HCT116 (cell line): ENCODE results near the gene AKAP13. TPM values are rescaled to one million over a fixed set of nuclear protein-coding genes. Genes with fewer than 3 reads are reported as not detected.
"Not testable (repeated sequence)": the region's sequence is repeated elsewhere in the genome, so short reads cannot be mapped to it uniquely, and the experiment has no call there.

Experiments
- ATAC-seq: fragments of 200-7000 bp; cut with Tn5 transposase; 2 replicates; pipeline ENCODE4 v1.9.1; 2020; ENCODE audit warnings: mild to moderate bottlenecking, moderate library complexity
- BruUV-seq: library from RNA; stranded (reverse); fragments of 400-500 nt; replicated peaks from 2 replicates; lab custom pipeline; 2021; lab: Mats Ljungman, UMichigan
- CTCF ChIA-PET: fragments of 300-600 bp; sonication (Branson Sonifier 250); formaldehyde crosslinking; loops from one replicate; lab custom pipeline; 2021; ENCODE audit warnings: antibody characterized with exemption; lab: Charles Lee
- POLR2A ChIA-PET: fragments of 300-600, 350-600 bp; sonication (Branson Sonifier 250); formaldehyde crosslinking; loops from one replicate; lab custom pipeline; 2021; ENCODE audit warnings: antibody characterized with exemption; lab: Charles Lee
- RAD21 ChIA-PET, 2 experiments: fragments of 300-600 bp; sonication (Branson Sonifier 250); formaldehyde crosslinking; loops; one replicate each; lab custom pipeline; 2023; ENCODE audit warnings: low total read pairs in 2 of 2; ENCODE audit not compliant: uncharacterized antibody in 2 of 2, unreplicated experiment in 2 of 2, low non-redundant PET in 1 of 2; lab: Charles Lee
- DNase-seq: peaks from one replicate; pipeline ENCODE4 v3.0.0-alpha.2; 2010; ENCODE audit warnings: low read depth, low spot score
- H2AFZ ChIP-seq: fragments of 200-600 bp; shearing (Covaris generic), sonication (generic); 2 replicates; pipeline ENCODE4 v1.6.1; 2017; ENCODE audit warnings: low read depth, mixed run types, mixed read lengths, antibody characterized with exemption, low read length; ENCODE audit not compliant: poor library complexity, severe bottlenecking
- H3K27ac ChIP-seq: 2 replicates; pipeline ENCODE4 v1.5.1; 2012; ENCODE audit warnings: low read depth, low read length
- H3K27me3 ChIP-seq: fragments of 200-600 bp; sonication (generic); 2 replicates; pipeline ENCODE4 v1.6.1; 2016; ENCODE audit warnings: mixed run types, low read length, mixed read lengths; ENCODE audit not compliant: insufficient read depth
- H3K36me3 ChIP-seq, 2 experiments: fragments of 200-500 bp in 1 of 2; fragments of 200-600 bp in 1 of 2; sonication (Bioruptor generic) in 1 of 2; sonication (generic) in 1 of 2; 2 replicates each; pipeline versions ENCODE4 v1.5.1 to v1.6.1; 2014 to 2016; ENCODE audit warnings: low read length in 2 of 2, inconsistent platforms in 1 of 2, mixed read lengths in 1 of 2, mixed run types in 1 of 2; ENCODE audit not compliant: insufficient read depth in 2 of 2, control insufficient read depth in 1 of 2
- H3K4me1 ChIP-seq, 2 experiments: fragments of 200-600 bp in 1 of 2; sonication (generic) in 1 of 2; 2 replicates each; pipeline versions ENCODE4 v1.5.1 to v1.6.1; 2012 to 2017; ENCODE audit warnings: low read length in 2 of 2, inconsistent platforms in 1 of 2, mild to moderate bottlenecking in 1 of 2, mixed read lengths in 1 of 2, mixed run types in 1 of 2, moderate library complexity in 1 of 2; ENCODE audit not compliant: insufficient read depth in 2 of 2, control insufficient read depth in 1 of 2
- H3K4me2 ChIP-seq: fragments of 200-600 bp; sonication (generic); 2 replicates; pipeline ENCODE4 v1.6.1; 2017; ENCODE audit warnings: mixed run types, low read length, mixed read lengths
- H3K4me3 ChIP-seq, 2 experiments: fragments of 200-600 bp in 1 of 2; sonication (generic) in 1 of 2; replicated peaks in 1 of 2; 2 replicates each; pipeline ENCODE4 v1.5.1; 2011 to 2016; ENCODE audit warnings: low read length in 2 of 2, control low read depth in 1 of 2, low read depth in 1 of 2, mild to moderate bottlenecking in 1 of 2, mixed read lengths in 1 of 2, mixed run types in 1 of 2
- H3K79me2 ChIP-seq: fragments of 200-600 bp; sonication (generic); 2 replicates; pipeline ENCODE4 v1.6.1; 2017; ENCODE audit warnings: mild to moderate bottlenecking, mixed run types, low read length, moderate library complexity, mixed read lengths; ENCODE audit not compliant: insufficient read depth
- H3K9ac ChIP-seq: fragments of 200-600 bp; sonication (generic); 2 replicates; pipeline ENCODE4 v1.6.1; 2016; ENCODE audit warnings: low read length, mixed read lengths
- H3K9me2 ChIP-seq: fragments of 200-600 bp; sonication (generic), shearing (Covaris generic); 2 replicates; pipeline ENCODE4 v1.6.1; 2017; ENCODE audit warnings: mixed run types, mild to moderate bottlenecking, moderate library complexity; ENCODE audit not compliant: insufficient read depth
- H3K9me3 ChIP-seq, 2 experiments: fragments of 200-500 bp in 1 of 2; fragments of 200-600 bp in 1 of 2; sonication (Bioruptor generic) in 1 of 2; sonication (generic) in 1 of 2; 2 replicates each; pipeline ENCODE4 v1.6.1; 2014 to 2017; ENCODE audit warnings: low read length in 2 of 2, mixed read lengths in 2 of 2, inconsistent platforms in 1 of 2, low read depth in 1 of 2, mild to moderate bottlenecking in 1 of 2, mixed run types in 1 of 2, moderate library complexity in 1 of 2; ENCODE audit not compliant: control insufficient read depth in 1 of 2, insufficient read depth in 1 of 2
- H4K20me1 ChIP-seq: fragments of 200-600 bp; sonication (generic), shearing (Covaris generic); 2 replicates; pipeline ENCODE4 v1.6.1; 2017; ENCODE audit warnings: mixed run types, mild to moderate bottlenecking, moderate library complexity; ENCODE audit not compliant: insufficient read depth
- CBX3 ChIP-seq: IDR thresholded peaks from 2 replicates; pipeline ENCODE4 v1.6.1; 2012; ENCODE audit warnings: low read depth
- CEBPB ChIP-seq: IDR thresholded peaks from 2 replicates; pipeline ENCODE4 v1.6.1; 2012; ENCODE audit warnings: low read depth
- CTCF ChIP-seq, 3 experiments: fragments of 200-600 bp in 1 of 3; sonication (generic) in 1 of 3; IDR thresholded peaks in 2 of 3; conservative IDR thresholded peaks in 1 of 3; 2 replicates each; pipeline ENCODE4 v1.5.1; 2012 to 2017; ENCODE audit warnings: low read depth in 2 of 3, low read length in 2 of 3, antibody characterized with exemption in 1 of 3, borderline replicate concordance in 1 of 3, control low read depth in 1 of 3, mild to moderate bottlenecking in 1 of 3, mixed read lengths in 1 of 3, mixed run types in 1 of 3, moderate library complexity in 1 of 3; ENCODE audit not compliant: insufficient read depth in 1 of 3
- EGR1 ChIP-seq: IDR thresholded peaks from 2 replicates; pipeline ENCODE4 v1.6.1; 2012; ENCODE audit warnings: low read depth
- ELF1 ChIP-seq: IDR thresholded peaks from 2 replicates; pipeline ENCODE4 v1.6.1; 2012; ENCODE audit warnings: low read depth, borderline replicate concordance
- EZH2 ChIP-seq: fragments of 200-600 bp; sonication (generic); IDR thresholded peaks from 2 replicates; pipeline ENCODE4 v1.6.1; 2017; ENCODE audit warnings: antibody characterized with exemption, mixed run types
- FOSL1 ChIP-seq: IDR thresholded peaks from 2 replicates; pipeline ENCODE4 v1.6.1; 2012; ENCODE audit warnings: low read depth
- POLR2AphosphoS5 ChIP-seq: IDR thresholded peaks from 2 replicates; pipeline ENCODE4 v1.6.1; 2011; ENCODE audit warnings: mild to moderate bottlenecking, low read depth, low read length, moderate library complexity
- RAD21 ChIP-seq: IDR thresholded peaks from 2 replicates; pipeline ENCODE4 v1.6.1; 2012; ENCODE audit warnings: low read depth, mild to moderate bottlenecking
- SP1 ChIP-seq: IDR thresholded peaks from 2 replicates; pipeline ENCODE4 v1.6.1; 2012; ENCODE audit warnings: low read depth
- SRF ChIP-seq: IDR thresholded peaks from 2 replicates; pipeline ENCODE4 v1.6.1; 2012; ENCODE audit warnings: low read depth
- TCF7L2 ChIP-seq: IDR thresholded peaks from 2 replicates; pipeline ENCODE4 v1.7.0; 2011; ENCODE audit warnings: borderline replicate concordance, inconsistent platforms; ENCODE audit not compliant: insufficient read depth, insufficient read length; ENCODE audit errors: extremely low read depth
- YY1 ChIP-seq: IDR thresholded peaks from 2 replicates; pipeline ENCODE4 v1.6.1; 2011; ENCODE audit warnings: low read length, low read depth, moderate library complexity, mild to moderate bottlenecking; ENCODE audit not compliant: insufficient replicate concordance; ENCODE audit errors: extremely low read depth
- intact Hi-C: fragments of 100-400 bp; cut with micrococcal nuclease; formaldehyde crosslinking; loops from 2 replicates; pipeline ENCODE4 v1.10.0; 2022
- total RNA-seq: library from RNA; stranded (reverse); gene quantifications from one replicate; pipeline ENCODE4 v1.2.1, GENCODE V29; 2021; ENCODE audit not compliant: unreplicated experiment
- TF ChIP-seq, protein P1 (sequence below): IDR thresholded peaks from 2 replicates; pipeline ENCODE4 v1.6.1; 2012

Gene AKAP13
- total RNA-seq, 1 experiment from 2014 or later, result 43.1 TPM

DNA sequence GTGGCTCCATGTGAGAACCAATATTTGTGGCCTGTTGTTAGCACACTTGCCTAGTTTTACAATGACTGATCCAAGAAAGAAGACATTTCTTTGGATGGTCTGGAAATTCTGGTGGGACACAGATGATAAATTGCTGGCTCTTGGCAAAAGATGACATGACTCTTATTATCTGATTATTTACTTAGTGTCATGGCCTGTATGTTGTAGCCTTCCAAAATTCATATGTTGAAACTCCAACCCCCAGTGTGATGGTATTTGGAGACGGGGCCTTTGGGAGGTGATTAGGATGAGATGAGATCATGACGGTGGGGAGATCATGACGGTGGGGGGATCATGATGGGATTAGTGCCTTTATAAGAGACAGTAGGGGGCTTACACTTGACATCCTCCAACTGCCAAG, 30.0 kb upstream of the AKAP13 start:
- Histone ChIP-seq H3K27ac (no peak overlapping the region), H4K20me1 (no peaks in the 10 kb centered on the region), H3K9me2 (no peaks in the 10 kb centered on the region), H3K4me2 (no peak overlapping the region), H2AFZ (no peak overlapping the region), H3K36me3 (no peaks in the 10 kb centered on the region), H3K9ac (no peak overlapping the region), H3K9me3 (no peaks in the 10 kb centered on the region), H3K4me1 (peaks cover 0 to 15% of the 10 kb centered on the region in 2 experiments; a peak in 2 of 4 replicates), H3K4me3 (no peak overlapping the region), H3K79me2 (no peaks in the 10 kb centered on the region), H3K27me3 (no peaks in the 10 kb centered on the region)
- intact Hi-C loops, result no loop called here
- CTCF ChIA-PET, result no interaction called here
- RAD21 ChIA-PET, result no interaction called here
- TF ChIP-seq CTCF (IDR thresholded peaks at IDR 0.05 in 2 of 3, conservative IDR thresholded peaks at IDR 0.05 in 1 of 3; ENCODE audit: borderline replicate concordance in 1 of 3, insufficient read depth in 1 of 3, low read depth in 2 of 3, low read length in 2 of 3), result no peak
- TF ChIP-seq FOSL1, result no peak
- TF ChIP-seq RAD21, result no peak
- no peak for TF ChIP-seq CBX3
- TF ChIP-seq SRF, result no peak
- TF ChIP-seq, protein P1, sequence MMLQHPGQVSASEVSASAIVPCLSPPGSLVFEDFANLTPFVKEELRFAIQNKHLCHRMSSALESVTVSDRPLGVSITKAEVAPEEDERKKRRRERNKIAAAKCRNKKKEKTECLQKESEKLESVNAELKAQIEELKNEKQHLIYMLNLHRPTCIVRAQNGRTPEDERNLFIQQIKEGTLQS, result no peak
- no peak for TF ChIP-seq TCF7L2
- TF ChIP-seq SP1, result no peak
- TF ChIP-seq POLR2AphosphoS5, result no peak
- TF ChIP-seq EZH2, result no peak
- TF ChIP-seq YY1, result no peak
- no peak for TF ChIP-seq CEBPB
- no peak for TF ChIP-seq ELF1
- TF ChIP-seq EGR1, result no peak
- no TSS peak for BruUV-seq
- no peak for DNase-seq
- no peak for ATAC-seq
- POLR2A ChIA-PET, result no interaction called here

DNA sequence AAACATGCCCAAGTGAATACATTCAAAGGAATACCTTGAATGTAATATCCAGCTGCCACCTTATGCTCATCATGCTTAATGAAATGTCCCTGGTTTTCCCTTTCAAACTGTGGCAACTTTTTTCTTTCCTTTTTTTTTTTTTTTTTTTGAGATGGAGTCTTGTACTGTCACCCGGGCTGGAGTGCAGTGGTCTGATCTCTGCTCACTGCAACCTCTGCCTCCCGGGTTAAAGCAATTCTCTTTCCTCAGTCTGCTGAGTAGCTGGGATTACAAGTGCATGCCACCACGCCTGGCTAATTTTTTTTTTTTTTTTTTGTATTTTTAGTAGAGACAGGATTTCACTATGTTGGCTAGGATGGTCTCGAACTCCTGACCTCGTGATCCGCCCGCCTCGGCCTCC, 28.9 kb upstream of the AKAP13 start:
- ATAC-seq, H3K27ac ChIP-seq, H3K4me3 ChIP-seq, H3K9me2 ChIP-seq, CTCF ChIA-PET, H4K20me1 ChIP-seq, H3K9ac ChIP-seq, POLR2A ChIA-PET, H3K79me2 ChIP-seq, H3K36me3 ChIP-seq, DNase-seq, H2AFZ ChIP-seq, H3K9me3 ChIP-seq, BruUV-seq, H3K4me1 ChIP-seq, intact Hi-C loops, RAD21 ChIA-PET, H3K4me2 ChIP-seq, H3K27me3 ChIP-seq: not testable (repeated sequence)
